Measurements from ENCODE around the gene SPECC1L. TPM values are rescaled to one million over a fixed set of nuclear protein-coding genes. Genes with fewer than 3 reads are reported as not detected.

Gene SPECC1L
- total RNA-seq, 1 experiment from 2014 or later, result 14.1 TPM

- Histone ChIP-seq H3K4me2 (ENCODE audit: low read length) (no peak overlapping the region), H3K36me3 (ENCODE audit: low read depth, low read length) (no peaks in the 10 kb centered on the region), H3K9me2 (replicated peaks; ENCODE audit: low read length) (no peaks in the 10 kb centered on the region), H3K79me2 (ENCODE audit: low read length) (no peaks in the 10 kb centered on the region), H3K4me3 (ENCODE audit: low read length) (no peak overlapping the region), H3K9ac (ENCODE audit: low read length) (no peak overlapping the region), H4K20me1 (ENCODE audit: low read length) (no peaks in the 10 kb centered on the region), H3K27me3 (ENCODE audit: low read length) (no peaks in the 10 kb centered on the region), H2AFZ (ENCODE audit: low read length) (no peak overlapping the region), H3K9me3 (ENCODE audit: low read length) (no peaks in the 10 kb centered on the region), H3F3A (ENCODE audit: low read length, unreplicated experiment) (no peaks in the 10 kb centered on the region), H3K27ac (ENCODE audit: low read length) (no peak overlapping the region), H3K4me1 (ENCODE audit: insufficient read depth, low read length) (no peaks in the 10 kb centered on the region)
- no TSS peak for BruUV-seq (replicated peaks)
- POLR2A ChIA-PET (ENCODE audit: unreplicated experiment), result no interaction called here
- ATAC-seq (no peak), DNase-seq (no peak)
- no peak for TF ChIP-seq CTCF (conservative IDR thresholded peaks at IDR 0.05; ENCODE audit: low read depth, low read length)
- no peak for TF ChIP-seq EZH2 (IDR thresholded peaks at IDR 0.05; ENCODE audit: low read length, unreplicated experiment)
- TF ChIP-seq EZH2phosphoT487 (IDR thresholded peaks at IDR 0.05; ENCODE audit: borderline replicate concordance, low read length), result no peak
- CTCF ChIA-PET, result no interaction called here
- intact Hi-C loops (cut with micrococcal nuclease), result no loop called here
Measured at GRCh38 chr22:24359452-24360120, 89.0 kb downstream of the SPECC1L start.

- POLR2A ChIA-PET (ENCODE audit: unreplicated experiment), result no interaction called here
- TF ChIP-seq CTCF (conservative IDR thresholded peaks at IDR 0.05; ENCODE audit: low read depth, low read length) (no peak), EZH2phosphoT487 (IDR thresholded peaks at IDR 0.05; ENCODE audit: borderline replicate concordance, low read length) (no peak), EZH2 (IDR thresholded peaks at IDR 0.05; ENCODE audit: low read length, unreplicated experiment) (no peak)
- no TSS peak for BruUV-seq (replicated peaks)
- CTCF ChIA-PET, result no interaction called here
- Histone ChIP-seq H3K27me3 (ENCODE audit: low read length) (no peaks in the 10 kb centered on the region), H3K9me2 (replicated peaks; ENCODE audit: low read length) (no peaks in the 10 kb centered on the region), H3K9me3 (ENCODE audit: low read length) (no peaks in the 10 kb centered on the region), H3K27ac (ENCODE audit: low read length) (no peak overlapping the region), H3K4me1 (ENCODE audit: insufficient read depth, low read length) (no peaks in the 10 kb centered on the region), H3K4me3 (ENCODE audit: low read length) (no peak overlapping the region), H3K4me2 (ENCODE audit: low read length) (no peak overlapping the region), H4K20me1 (ENCODE audit: low read length) (no peaks in the 10 kb centered on the region), H3F3A (ENCODE audit: low read length, unreplicated experiment) (no peaks in the 10 kb centered on the region), H3K36me3 (ENCODE audit: low read depth, low read length) (no peaks in the 10 kb centered on the region), H2AFZ (ENCODE audit: low read length) (no peak overlapping the region), H3K79me2 (ENCODE audit: low read length) (no peaks in the 10 kb centered on the region), H3K9ac (ENCODE audit: low read length) (no peak overlapping the region)
- no peak for ATAC-seq
- DNase-seq, result no peak
- intact Hi-C loops (cut with micrococcal nuclease), result no loop called here
Measured at GRCh38 chr22:24361976-24362646, 91.5 kb downstream of the SPECC1L start.

- no peaks in the 10 kb centered on the region for H3K27me3 ChIP-seq (ENCODE audit: low read length)
- H3K9me2 ChIP-seq (replicated peaks; ENCODE audit: low read length), result no peaks in the 10 kb centered on the region
- intact Hi-C loops (cut with micrococcal nuclease), result no loop called here
- H3K36me3 ChIP-seq (ENCODE audit: low read depth, low read length), result no peaks in the 10 kb centered on the region
- DNase-seq, result no peak
- POLR2A ChIA-PET (ENCODE audit: unreplicated experiment), result no interaction called here
- 0 out of 2 replicates have a peak, but pooled peaks cover 4% of the 10 kb centered on the region for H3K4me1 ChIP-seq (ENCODE audit: insufficient read depth, low read length)
- no peaks in the 10 kb centered on the region for H3F3A ChIP-seq (ENCODE audit: low read length, unreplicated experiment)
- CTCF ChIA-PET, result no interaction called here
- no peak overlapping the region for H2AFZ ChIP-seq (ENCODE audit: low read length)
- no peaks in the 10 kb centered on the region for H4K20me1 ChIP-seq (ENCODE audit: low read length)
- H3K4me3 ChIP-seq (ENCODE audit: low read length), result no peak overlapping the region
- H3K27ac ChIP-seq (ENCODE audit: low read length), result no peak overlapping the region
- no TSS peak for BruUV-seq (replicated peaks)
- ATAC-seq, result no peak
- H3K9ac ChIP-seq (ENCODE audit: low read length), result no peak overlapping the region
- no peaks in the 10 kb centered on the region for H3K79me2 ChIP-seq (ENCODE audit: low read length)
- H3K9me3 ChIP-seq (ENCODE audit: low read length), result no peaks in the 10 kb centered on the region
- H3K4me2 ChIP-seq (ENCODE audit: low read length), result no peak overlapping the region
- TF ChIP-seq EZH2phosphoT487 (IDR thresholded peaks at IDR 0.05; ENCODE audit: borderline replicate concordance, low read length) (no peak), EZH2 (IDR thresholded peaks at IDR 0.05; ENCODE audit: low read length, unreplicated experiment) (no peak), CTCF (conservative IDR thresholded peaks at IDR 0.05; ENCODE audit: low read depth, low read length) (no peak)
Measured at GRCh38 chr22:24363243-24363642, 92.6 kb downstream of the SPECC1L start.

All from PC-3 (cell line).